Thymus (tissue), 11 donors: ENCODE results near the gene DBNDD1. TPM values are rescaled to one million over a fixed set of nuclear protein-coding genes. Genes with fewer than 3 reads are reported as not detected.

Experiments used
- DNase-seq, 9 donors: peaks; one replicate each; pipeline ENCODE4 v3.0.0-alpha.2; 2013; ENCODE audit warnings: low spot score in 9 of 9, low read depth in 6 of 9, missing footprints in 1 of 9
- H3K27ac ChIP-seq, 2 donors: one replicate each; pipeline ENCODE4 v1.5.1; 2013; ENCODE audit warnings: control low read depth in 1 of 2, low read depth in 1 of 2, low read length in 1 of 2, mild to moderate bottlenecking in 1 of 2, moderate library complexity in 1 of 2
- H3K27me3 ChIP-seq, 2 donors: one replicate each; pipeline ENCODE4 v1.5.1; 2013; ENCODE audit warnings: low read length in 1 of 2; ENCODE audit not compliant: control insufficient read depth in 2 of 2, insufficient read depth in 1 of 2
- H3K36me3 ChIP-seq, 2 donors: one replicate each; pipeline ENCODE4 v1.5.1; 2013; ENCODE audit warnings: low read length in 1 of 2, mild to moderate bottlenecking in 1 of 2, moderate library complexity in 1 of 2; ENCODE audit not compliant: control insufficient read depth in 2 of 2, insufficient read depth in 2 of 2
- H3K4me1 ChIP-seq, 2 donors: one replicate each; pipeline ENCODE4 v1.5.1; 2013; ENCODE audit warnings: low read length in 2 of 2; ENCODE audit not compliant: control insufficient read depth in 2 of 2, insufficient read depth in 2 of 2
- H3K4me3 ChIP-seq, 2 donors: one replicate each; pipeline ENCODE4 v1.5.1; 2013; ENCODE audit warnings: low read length in 2 of 2, control low read depth in 1 of 2, mild to moderate bottlenecking in 1 of 2
- H3K9me3 ChIP-seq, 2 donors: one replicate each; pipeline ENCODE4 v1.5.1; 2013; ENCODE audit warnings: low read length in 1 of 2, mild to moderate bottlenecking in 1 of 2; ENCODE audit not compliant: control insufficient read depth in 2 of 2, insufficient read depth in 1 of 2
- WGBS: extraction: QIAGEN DNeasy Blood & Tissue Kit; methylation state at CpG from one replicate; pipeline ENCODE4 v1.1.7; 2013; 5-methylcytosine and 5-hydroxymethylcytosine counted together
- polyA plus RNA-seq: library from polyadenylated mRNA; stranded (reverse); fragments of 200-250 nt; gene quantifications from one replicate; pipeline ENCODE4 v1.2.3, GENCODE V29; 2013
- total RNA-seq: library from RNA; stranded (reverse); fragments of 120-200 nt; gene quantifications from one replicate; pipeline ENCODE4 v1.2.4, GENCODE V29; 2013
- donor health status: healthy.

Gene DBNDD1
- total and polyA plus RNA-seq, 2 donors = 0.52 to 1.9 TPM

DNA sequence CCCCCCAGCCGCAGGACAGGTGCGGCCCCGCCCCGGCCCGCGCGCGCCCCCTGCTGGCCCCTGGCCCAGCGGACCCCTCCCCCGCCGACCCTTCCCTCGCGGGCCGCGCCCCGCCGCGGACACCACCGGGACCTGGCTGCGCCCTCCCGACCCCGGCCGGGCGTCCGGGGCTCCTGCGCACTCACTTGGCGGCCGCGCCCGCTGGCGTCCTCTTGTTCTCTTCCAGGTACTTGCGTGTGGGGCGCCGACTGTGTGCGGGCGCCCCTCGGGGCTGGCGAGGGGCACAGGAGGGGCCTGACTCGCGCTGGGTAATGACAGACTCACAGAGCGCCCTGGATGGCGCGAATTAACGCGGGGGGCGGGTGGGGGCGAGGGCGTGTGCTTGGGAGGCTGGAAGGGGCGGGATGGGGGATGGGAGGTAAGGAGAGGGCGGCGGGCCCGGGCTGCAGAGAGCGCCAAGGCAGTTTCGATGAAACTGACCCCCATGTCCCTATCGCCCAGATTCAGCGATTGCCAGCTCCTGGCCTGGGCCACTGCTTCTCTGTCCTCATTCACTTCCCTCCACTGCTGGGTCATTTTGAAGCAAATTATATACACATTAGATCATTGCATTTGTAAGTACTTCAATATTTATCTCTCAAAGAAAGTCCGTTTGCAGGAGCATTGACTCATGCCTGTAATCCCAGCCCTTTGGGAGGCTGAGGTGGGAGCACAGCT, 445 bp upstream of the DBNDD1 start:
- Histone ChIP-seq H3K9me3 (no peaks in the 10 kb centered on the region), H3K36me3 (no peaks in the 10 kb centered on the region), H3K27ac (no peak overlapping the region), H3K4me1 (peaks cover 16 to 18% of the 10 kb centered on the region in 2 donors), H3K4me3 (peak overlapping the region; percentile 18 to 66), H3K27me3 (peaks cover 34 to 54% of the 10 kb centered on the region in 2 donors)
- WGBS = 8% methylated on average over 57 of the region's 57 CpGs
- DNase-seq = peak in 5 of 9 donors; percentile 20 to 68 (median 46)

DNA sequence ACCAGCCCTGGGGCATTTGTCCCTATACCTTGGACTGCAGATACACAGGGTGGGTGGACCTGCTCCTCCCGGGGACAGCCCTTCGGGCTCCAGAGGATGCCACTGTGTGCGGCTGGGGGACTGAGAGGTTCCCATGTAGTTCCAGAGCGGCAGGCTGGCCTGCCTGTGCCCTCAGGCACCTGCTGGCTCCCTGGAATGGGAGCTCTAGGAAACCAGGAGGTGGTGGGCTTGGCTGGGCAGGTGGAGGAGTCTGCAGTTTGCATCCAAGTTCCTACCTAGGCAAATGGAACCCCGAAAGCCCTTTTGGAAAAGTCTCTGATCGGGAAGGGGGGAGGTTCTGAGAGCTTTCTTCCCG, 982 bp downstream of the DBNDD1 start:
- no peaks in the 10 kb centered on the region for H3K9me3 ChIP-seq
- no peak overlapping the region for H3K27ac ChIP-seq
- H3K4me1 ChIP-seq = peaks cover 16 to 18% of the 10 kb centered on the region in 2 donors
- peaks cover 34 to 64% of the 10 kb centered on the region in 2 donors for H3K27me3 ChIP-seq
- no peak overlapping the region for H3K4me3 ChIP-seq
- no peak for DNase-seq
- no peaks in the 10 kb centered on the region for H3K36me3 ChIP-seq
- 64% methylated on average over 7 of the region's 7 CpGs for WGBS

DNA sequence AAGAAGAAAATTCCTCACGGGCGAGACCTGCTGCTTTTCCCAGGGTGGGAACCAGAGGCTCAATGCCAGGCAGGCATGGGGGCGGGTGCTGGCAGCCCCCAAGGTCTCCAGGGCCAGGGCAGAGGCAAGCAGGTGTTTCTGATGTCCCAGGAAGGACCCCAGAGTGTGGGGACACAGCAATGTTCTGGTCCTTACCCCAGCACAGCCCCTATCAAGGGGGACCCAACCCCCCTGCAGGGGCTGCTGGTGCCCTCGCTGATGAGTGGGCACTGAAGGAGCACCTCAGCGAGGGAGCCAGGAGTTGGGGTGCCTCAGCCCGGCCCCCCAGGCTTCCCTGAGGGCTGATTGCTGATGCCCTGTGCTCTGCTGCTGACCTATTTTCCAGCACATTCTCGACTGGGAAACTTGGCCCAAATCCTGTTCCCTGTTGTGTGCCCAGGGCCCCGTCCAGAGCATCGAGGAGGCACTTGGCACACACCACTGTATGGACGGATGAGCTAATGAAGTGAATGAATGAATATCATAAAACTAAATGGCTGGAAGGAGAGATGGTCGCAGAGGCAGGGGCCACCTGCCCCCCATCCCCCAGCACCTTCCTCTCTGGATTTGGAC, 2.8 kb downstream of the DBNDD1 start:
- Histone ChIP-seq H3K27ac (no peak overlapping the region), H3K4me3 (no peak overlapping the region), H3K27me3 (peaks cover 36 to 78% of the 10 kb centered on the region in 2 donors), H3K4me1 (peaks cover 4 to 9% of the 10 kb centered on the region in 2 donors), H3K36me3 (no peaks in the 10 kb centered on the region), H3K9me3 (no peaks in the 10 kb centered on the region)
- 95% methylated on average over 11 of the region's 11 CpGs for WGBS
- DNase-seq = no peak

DNA sequence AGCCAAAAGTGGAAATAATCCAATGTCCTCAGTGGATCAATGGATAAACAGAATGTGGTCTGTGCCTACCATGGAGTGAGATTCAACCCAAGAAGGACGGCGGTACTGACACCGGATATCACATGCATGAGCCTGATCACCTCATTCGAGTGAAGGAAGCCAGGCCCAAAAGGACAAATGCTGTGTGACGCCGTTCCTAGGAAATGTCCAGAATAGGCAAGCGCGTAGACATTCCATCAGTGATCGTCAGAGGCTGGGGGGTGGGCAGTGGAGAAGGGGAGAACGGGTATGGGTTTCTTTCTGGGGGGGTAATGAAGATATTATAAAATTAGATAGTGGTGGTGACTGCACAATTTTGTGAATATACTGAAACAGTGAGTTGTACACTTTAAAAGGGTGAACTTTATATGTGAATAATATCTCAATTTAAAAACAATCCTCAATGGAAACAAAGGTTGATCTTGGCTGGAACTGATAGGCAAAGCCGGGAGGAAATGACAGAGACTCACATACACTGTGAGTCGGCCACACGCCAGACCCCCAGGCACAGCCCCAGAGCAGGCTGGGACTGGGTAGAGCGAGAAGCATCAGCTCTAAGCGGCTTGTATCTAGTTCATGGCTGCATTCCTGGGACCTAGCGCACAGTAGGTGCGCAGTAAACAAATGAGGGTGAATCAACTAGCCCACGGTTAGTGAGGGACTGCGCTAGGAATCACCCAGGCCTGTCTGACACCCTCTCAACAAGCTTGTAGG, 3.5 kb downstream of the DBNDD1 start:
- H3K4me1 ChIP-seq = peaks cover 10 to 16% of the 10 kb centered on the region in 2 donors
- peaks cover 36 to 81% of the 10 kb centered on the region in 2 donors for H3K27me3 ChIP-seq
- no peaks in the 10 kb centered on the region for H3K9me3 ChIP-seq
- no peaks in the 10 kb centered on the region for H3K36me3 ChIP-seq
- no peak overlapping the region for H3K27ac ChIP-seq
- no peak overlapping the region for H3K4me3 ChIP-seq
- WGBS = 97% methylated on average over 19 of the region's 19 CpGs
- DNase-seq = no peak

DNA sequence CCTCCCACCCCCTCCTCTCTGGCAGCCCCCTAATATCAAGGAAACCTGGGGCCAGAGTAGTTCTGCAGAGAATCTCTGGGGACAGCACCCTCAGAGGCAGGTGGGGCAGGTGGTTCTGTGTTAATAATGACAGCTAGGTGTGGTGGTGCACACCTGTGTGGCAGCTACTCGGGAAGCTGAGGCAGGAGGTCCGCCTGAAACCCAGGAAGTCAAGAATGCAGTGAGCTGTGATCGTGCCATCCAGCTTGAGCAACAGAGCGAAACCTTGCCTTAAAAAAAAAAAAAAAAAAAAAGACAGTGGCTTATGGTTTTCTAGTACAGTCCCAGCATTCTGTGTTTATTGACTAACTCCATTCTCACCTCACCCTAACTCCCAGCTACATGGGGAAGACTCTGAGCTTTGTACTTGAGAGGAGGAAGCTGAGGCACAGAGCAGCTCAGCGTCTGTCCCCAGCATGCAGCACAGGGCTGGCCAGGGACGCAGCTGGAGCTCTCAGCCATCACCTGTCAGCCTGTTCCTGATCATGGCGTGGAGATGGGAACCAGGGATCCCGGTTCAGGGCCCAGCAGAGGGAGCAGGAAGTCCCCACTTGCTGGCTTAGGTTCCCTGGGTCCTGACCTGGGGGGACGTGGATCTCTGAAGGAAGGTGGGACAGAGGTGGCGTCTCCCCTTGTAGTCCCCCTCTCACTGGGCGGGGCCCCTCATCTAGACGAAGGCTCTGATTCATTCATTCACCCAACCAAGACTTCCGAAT, 6.1 kb downstream of the DBNDD1 start:
- peaks cover 12 to 68% of the 10 kb centered on the region in 2 donors for H3K27me3 ChIP-seq
- 77% methylated on average over 13 of the region's 13 CpGs for WGBS

DNA sequence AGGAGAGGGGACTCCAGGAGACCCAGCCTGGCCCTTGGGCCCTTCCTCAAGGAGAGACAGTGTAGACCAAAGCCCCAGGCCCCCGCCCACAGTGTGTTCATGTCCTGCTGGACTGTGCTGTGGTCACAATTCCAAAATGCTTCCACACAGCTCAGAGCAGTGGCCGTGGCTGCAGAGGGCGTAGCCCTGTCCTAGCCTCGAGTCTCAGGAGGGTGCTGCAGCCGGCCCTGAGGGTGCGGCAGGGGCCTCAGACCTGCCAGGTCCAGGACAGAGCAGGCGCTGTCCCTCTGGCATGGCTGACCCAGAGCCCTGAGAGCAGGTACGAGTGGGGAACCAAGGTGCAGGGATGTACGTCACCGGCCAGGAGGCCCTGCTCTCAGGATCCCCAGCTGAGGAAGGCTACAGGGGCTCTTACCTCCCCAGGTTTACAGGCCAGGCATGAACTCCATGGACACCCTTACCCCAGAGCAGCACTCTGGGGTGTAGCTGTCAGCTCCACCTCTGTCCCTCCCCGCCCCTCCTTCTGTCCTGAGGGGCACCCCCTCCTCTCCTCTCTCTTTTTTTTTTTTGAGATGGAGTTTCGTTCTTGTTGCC, 7.3 kb downstream of the DBNDD1 start:
- Histone ChIP-seq H3K27ac (no peak overlapping the region), H3K36me3 (no peaks in the 10 kb centered on the region), H3K4me1 (peaks cover 21 to 25% of the 10 kb centered on the region in 2 donors), H3K4me3 (no peak overlapping the region), H3K27me3 (peaks cover 8 to 57% of the 10 kb centered on the region in 2 donors), H3K9me3 (no peaks in the 10 kb centered on the region)
- WGBS = 97% methylated on average over 12 of the region's 12 CpGs
- no peak for DNase-seq

More for the DNA sequence above, 6.1 kb downstream of the DBNDD1 start:
- H3K9me3 ChIP-seq = no peaks in the 10 kb centered on the region
- peaks cover 21 to 25% of the 10 kb centered on the region in 2 donors for H3K4me1 ChIP-seq
- H3K4me3 ChIP-seq = no peak overlapping the region
- H3K36me3 ChIP-seq = no peaks in the 10 kb centered on the region
- no peak overlapping the region for H3K27ac ChIP-seq
- DNase-seq = no peak

DNA sequence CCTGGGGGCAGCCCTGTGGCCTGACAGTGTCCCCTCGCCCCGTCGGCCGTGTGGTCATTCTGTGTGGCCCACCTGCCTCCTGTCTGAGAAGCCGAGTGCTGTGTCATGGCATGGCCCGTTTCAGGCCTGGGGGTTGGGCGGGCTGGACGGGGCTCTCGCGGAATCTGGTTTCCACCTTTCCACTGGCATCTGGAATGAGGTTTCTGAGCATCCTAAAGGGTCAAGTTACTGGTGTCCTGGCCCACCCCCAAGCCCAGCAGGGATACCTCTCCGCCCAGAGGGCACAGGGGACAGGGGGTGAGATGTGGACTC, 7.8 kb downstream of the DBNDD1 start:
- Histone ChIP-seq H3K36me3 (no peaks in the 10 kb centered on the region), H3K27ac (no peak overlapping the region), H3K4me3 (no peak overlapping the region), H3K27me3 (peaks cover 6 to 51% of the 10 kb centered on the region in 2 donors), H3K9me3 (no peaks in the 10 kb centered on the region), H3K4me1 (peaks cover 21 to 25% of the 10 kb centered on the region in 2 donors)
- DNase-seq = no peak
- 86% methylated on average over 11 of the region's 11 CpGs for WGBS

DNA sequence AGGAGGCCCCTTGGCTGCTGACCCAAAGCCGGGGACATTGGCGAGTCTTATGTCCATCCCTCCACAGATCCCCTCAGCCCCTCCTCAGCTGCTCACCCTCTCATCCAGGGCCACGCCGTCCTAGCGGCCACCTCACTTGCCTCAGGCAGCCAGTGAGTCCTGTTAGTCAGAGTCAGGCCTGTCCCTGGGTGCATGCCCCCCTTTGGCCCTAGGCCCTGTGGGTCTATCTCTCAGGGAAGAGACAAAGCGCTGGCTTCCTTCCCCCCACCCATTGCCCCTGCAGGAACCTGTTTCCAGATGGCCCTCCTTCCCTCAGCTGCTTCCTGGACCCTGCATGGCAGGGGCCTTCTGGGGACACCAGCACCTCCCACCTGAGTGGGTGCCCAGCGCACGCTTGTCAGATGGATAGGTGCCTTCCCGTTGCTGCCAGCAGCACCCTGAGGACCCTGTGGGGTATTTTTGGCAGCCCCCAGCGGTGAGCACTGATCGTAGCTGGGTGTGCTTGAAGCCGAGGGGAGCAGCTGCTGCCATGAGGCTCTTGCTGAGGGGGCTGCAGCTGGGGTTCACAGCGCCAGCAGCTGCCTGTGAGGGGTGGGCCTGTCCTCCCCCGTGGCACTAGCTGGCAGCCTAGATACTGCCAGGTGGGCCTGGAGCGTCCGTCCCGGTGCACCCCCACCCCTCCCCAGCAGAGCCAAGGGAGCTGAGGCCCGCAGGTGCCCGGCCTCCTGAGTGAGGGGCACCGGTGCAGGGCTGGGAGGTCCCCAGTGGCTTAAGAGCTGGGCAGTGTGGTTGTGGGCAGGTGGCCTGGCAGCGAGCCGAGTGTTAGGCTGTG, 8.4 kb downstream of the DBNDD1 start:
- Histone ChIP-seq H3K27me3 (peaks cover 6 to 46% of the 10 kb centered on the region in 2 donors), H3K27ac (no peak overlapping the region), H3K9me3 (no peaks in the 10 kb centered on the region), H3K36me3 (no peaks in the 10 kb centered on the region), H3K4me1 (peaks cover 21 to 25% of the 10 kb centered on the region in 2 donors), H3K4me3 (no peak overlapping the region)
- 51% methylated on average over 22 of the region's 22 CpGs for WGBS
- DNase-seq = peak in 2 of 9 donors; percentile 41 to 56
